ENCODE measurements around the gene DNAJC5. TPM values are rescaled to one million over a fixed set of nuclear protein-coding genes. Genes with fewer than 3 reads are reported as not detected.
A peak's percentile ranks its signal among the peaks of the same experiment; 100 is the strongest.

Gene DNAJC5
- total RNA-seq, 1 experiment from 2014 or later = 92.0 TPM

DNA sequence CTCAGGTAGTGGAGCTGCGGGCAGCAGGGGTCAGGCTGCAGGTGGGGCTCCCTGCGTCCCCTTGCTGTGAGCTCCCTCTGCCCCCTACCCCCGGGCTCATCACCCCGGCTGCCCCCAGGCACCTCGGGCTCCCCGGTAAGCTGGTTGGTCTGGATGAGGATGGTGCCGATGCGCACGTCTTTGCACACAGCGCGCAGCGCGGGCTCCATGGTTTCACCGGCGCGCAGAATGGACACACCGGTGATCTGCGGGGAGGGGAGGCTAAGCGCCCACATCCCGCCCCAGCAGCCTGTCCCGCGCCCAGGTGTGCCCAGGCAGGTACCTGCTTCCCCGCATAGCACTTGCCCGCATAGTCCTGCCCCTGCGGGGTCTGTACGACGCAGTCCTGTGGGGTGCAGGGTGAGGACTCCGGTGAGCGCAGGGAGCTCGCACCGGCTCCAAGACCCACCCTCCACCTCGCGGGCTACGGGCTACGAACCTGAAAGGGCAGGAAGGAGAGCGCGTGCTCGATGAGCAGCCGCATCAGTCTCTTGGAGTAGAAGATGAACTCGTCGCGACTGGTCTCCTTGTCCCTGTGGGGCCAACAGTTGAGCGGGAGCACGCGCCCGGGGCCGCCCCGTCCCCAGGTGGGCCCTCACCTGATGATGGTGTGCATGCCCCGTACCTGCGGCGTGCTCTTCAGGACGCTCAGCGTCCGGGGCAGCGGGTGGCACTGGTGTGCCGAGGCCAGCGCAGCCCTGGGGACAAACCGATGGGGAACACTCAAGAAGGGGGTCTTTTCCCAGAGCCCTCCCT, 45.7 kb downstream of the DNAJC5 start:
- no peak for DNase-seq
- Histone ChIP-seq H3K27me3 (no peaks in the 10 kb centered on the region), H3K9me3 (no peaks in the 10 kb centered on the region), H3K36me3 (peaks cover 70% of the 10 kb centered on the region), H3K4me3 (no peak overlapping the region)

DNA sequence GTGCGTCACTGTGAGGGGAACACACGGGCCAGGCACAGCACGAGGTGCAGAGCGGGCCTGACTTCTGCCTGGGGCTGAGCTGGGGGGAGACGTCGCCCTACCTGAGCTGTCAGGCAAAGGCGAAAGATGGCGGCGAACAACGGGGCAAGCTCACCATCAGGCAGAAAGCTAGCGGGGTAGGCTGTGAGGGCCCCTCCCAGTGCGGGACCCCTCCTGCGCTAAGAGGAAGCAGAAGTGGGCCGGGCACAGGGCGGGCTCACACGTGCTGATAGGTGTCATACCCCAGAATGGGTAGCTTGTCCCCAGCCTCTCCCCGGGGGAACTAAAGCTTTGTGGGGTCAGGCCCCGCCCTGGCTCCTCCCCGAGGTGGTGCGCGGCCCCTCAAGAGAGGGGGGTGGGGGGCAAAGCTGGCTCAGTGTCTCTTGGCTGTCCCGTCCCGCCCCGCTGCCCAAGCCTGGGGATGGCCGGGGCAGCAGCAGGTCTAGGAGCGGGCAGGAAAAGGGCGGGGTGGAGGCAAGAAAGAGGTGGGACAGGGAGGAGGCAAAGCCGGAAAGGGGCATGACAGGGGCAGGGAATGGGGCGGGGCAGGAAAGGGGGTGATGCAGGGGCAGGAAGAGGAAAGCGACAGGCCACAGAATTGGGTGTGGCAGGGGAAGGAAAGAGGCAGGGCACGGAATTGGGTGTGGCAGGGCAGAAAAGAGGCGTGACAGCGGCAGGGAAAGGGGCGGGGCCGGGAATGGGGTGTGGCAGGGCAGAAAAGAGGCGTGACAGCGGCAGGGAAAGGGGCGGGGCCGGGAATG, 46.6 kb downstream of the DNAJC5 start:
- Histone ChIP-seq H3K27me3 (no peaks in the 10 kb centered on the region), H3K36me3 (peaks cover 68% of the 10 kb centered on the region), H3K9me3 (no peaks in the 10 kb centered on the region), H3K4me3 (no peak overlapping the region)
- peak; percentile 46 for DNase-seq

DNA sequence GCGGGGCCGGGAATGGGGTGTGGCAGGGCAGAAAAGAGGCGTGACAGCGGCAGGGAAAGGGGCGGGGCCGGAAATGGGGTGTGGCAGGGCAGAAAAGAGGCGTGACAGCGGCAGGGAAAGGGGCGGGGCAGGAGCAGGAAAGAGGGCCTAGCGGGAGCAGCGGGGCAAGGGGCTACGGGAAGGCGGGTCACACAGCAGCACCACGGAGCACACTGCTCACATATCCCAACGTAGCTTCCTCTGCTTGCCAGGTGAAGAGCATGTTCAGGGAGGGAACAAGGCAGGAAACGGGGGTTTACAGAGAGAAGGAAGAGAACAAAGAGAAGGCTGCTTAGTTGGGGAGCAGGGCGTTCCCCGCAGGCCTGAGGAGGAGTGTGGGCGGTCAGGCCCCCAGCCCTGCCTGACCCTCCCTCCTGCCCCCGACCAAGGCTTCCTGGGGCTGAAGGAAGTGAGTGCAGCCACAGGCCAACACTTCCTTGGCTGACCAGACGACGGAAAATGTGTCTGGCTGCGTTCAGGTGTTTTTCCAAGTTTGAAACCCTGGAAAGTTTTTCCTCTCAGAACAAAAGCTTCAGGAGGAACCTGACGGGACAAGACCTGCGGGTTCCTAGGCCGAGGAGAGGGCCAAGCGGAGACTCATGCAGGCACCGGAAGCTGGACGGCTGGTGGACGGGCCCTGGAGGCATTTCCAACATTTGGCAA, 47.5 kb downstream of the DNAJC5 start:
- H3K4me3 ChIP-seq = no peak overlapping the region
- H3K9me3 ChIP-seq = no peaks in the 10 kb centered on the region
- H3K36me3 ChIP-seq = peaks cover 68% of the 10 kb centered on the region
- no peaks in the 10 kb centered on the region for H3K27me3 ChIP-seq
- DNase-seq = no peak

DNA sequence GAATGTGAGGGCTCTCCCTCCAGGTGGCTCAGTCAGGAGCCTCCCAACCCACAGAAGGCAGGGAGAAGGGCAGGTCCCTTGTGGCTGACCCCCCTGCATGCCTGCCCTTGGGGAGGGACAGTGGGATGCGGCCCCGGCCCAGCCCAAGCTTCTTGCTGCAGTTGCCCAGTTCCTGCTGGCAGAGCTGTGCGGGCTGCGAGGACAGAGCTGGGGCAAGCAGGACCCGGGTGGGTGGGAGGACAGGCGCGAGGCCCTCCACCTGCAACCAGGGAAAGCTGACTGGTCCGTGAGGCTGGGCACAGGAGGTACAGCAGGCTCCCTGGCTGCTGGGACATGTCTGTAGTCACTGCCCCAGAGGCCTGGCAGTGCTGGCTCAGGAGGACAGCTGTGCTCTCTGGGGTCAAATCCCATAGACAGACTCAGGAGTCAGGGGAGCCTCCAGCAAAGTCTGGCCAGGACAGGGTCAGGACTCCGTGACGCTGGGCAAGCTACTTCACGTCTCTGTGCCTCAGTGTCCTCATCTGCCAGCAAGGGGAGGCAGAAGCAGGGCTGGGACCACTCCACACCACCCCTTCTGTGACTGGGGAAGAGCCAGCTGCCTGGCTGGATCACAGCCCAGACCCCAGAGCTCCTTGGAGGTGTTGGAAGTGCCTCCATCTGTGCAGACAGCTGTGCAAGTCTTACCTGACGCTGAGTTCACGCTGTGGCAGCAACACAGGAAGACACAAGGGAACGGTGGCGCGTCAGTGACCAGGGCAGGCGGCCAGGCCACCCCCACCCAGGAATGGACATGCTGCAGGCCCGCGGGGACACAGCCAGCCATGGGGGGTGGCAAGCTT, 48.3 kb downstream of the DNAJC5 start:
- DNase-seq = no peak
- Histone ChIP-seq H3K27me3 (no peaks in the 10 kb centered on the region), H3K36me3 (peaks cover 74% of the 10 kb centered on the region), H3K9me3 (peaks cover 2% of the 10 kb centered on the region; the same call in 1 of the 2 replicates), H3K4me3 (no peak overlapping the region)

DNA sequence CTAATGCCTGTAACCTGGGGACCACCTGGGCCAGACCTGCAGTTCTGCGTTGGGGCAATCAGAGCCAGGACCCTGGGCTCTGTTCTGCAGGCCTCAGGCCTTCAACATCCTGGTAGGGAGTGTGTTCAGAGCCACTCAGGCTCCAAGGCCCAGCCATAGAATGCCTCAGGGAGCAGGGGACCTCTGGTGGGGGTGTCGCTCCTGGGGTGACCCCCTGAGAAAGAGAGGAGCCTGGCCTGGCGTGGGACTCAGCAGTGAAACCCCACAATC, 48.8 kb downstream of the DNAJC5 start:
- no peak overlapping the region for H3K4me3 ChIP-seq
- H3K27me3 ChIP-seq = no peaks in the 10 kb centered on the region
- H3K9me3 ChIP-seq = peaks cover 3% of the 10 kb centered on the region; the same call in 1 of the 2 replicates
- H3K36me3 ChIP-seq = peaks cover 71% of the 10 kb centered on the region
- DNase-seq = no peak

DNA sequence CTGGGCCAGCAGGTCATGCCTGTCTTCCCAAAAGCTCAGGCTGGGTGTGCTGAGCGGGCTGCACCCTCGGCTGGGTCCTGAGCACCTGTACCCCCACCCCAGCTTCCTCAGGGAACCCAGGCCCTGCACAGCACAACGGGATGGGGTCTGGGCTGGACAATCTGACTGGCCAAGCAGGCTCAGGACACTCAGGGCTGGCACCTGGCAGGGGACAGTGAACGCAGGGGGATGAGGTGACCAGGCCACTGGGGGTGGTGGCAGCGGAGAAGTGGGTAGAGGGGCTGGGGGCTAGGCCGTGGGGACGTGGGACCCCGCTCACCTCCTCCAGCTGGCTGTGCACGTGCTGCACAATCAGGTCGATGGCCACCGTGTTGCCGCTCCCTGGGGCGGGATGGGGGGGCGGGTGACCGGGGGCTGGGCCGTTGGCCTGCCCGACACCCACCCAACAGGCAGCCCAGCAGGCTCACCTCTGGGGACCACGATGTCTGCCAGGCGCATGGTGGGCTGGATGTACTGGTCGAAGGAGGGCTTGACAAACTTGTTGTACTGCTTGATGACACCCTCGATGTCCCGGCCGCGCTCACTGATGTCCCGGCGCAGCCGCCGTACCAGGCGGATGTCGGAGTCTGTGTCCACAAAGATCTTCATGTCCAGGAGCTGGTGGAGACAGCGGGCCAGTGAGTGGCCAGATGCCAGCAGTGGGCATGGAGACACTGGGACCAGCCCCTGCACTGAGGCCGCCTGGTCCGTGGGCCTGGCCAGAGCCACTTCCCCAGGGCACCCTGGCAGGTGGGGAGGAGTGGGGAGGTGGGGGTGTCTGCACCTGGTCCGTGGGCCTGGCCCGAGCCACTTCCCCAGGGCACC, 49.4 kb downstream of the DNAJC5 start:
- DNase-seq = no peak
- H3K36me3 ChIP-seq = peaks cover 72% of the 10 kb centered on the region
- no peak overlapping the region for H3K4me3 ChIP-seq
- H3K27me3 ChIP-seq = no peaks in the 10 kb centered on the region
- peaks cover 3% of the 10 kb centered on the region; the same call in 1 of the 2 replicates for H3K9me3 ChIP-seq

DNA sequence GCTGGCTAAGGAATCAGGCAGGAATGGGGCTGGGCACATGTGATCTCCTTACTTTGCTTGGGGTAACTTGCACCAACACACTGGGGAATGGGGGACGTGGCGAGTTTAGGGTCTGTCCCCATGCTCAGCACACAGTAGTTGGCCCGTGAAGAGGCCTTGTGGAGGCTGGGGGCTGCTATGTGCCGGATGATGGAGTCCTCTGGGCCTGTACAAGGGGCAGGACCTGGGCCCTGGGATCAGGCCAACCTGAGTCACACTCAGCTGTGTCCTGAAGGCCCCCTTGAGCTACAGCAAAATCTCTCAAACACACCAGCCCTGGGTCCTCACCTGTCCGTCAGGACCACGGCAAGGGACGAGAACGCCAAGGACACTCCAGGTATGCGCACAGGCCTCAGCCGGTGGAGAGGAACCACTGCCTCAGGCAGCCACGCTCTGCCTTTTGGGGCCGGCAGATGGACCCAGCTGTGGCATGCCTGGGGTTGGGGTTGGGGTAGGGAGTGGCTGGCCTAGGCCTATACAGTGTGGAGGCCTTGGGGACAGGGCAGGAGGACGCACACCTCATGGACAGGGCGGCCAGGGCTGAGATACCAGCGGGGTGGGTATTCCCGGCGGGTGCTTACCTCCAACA, 50.2 kb downstream of the DNAJC5 start:
- Histone ChIP-seq H3K9me3 (peaks cover 3% of the 10 kb centered on the region; the same call in 1 of the 2 replicates), H3K27me3 (no peaks in the 10 kb centered on the region), H3K36me3 (peaks cover 67% of the 10 kb centered on the region), H3K4me3 (no peak overlapping the region)
- no peak for DNase-seq

DNA sequence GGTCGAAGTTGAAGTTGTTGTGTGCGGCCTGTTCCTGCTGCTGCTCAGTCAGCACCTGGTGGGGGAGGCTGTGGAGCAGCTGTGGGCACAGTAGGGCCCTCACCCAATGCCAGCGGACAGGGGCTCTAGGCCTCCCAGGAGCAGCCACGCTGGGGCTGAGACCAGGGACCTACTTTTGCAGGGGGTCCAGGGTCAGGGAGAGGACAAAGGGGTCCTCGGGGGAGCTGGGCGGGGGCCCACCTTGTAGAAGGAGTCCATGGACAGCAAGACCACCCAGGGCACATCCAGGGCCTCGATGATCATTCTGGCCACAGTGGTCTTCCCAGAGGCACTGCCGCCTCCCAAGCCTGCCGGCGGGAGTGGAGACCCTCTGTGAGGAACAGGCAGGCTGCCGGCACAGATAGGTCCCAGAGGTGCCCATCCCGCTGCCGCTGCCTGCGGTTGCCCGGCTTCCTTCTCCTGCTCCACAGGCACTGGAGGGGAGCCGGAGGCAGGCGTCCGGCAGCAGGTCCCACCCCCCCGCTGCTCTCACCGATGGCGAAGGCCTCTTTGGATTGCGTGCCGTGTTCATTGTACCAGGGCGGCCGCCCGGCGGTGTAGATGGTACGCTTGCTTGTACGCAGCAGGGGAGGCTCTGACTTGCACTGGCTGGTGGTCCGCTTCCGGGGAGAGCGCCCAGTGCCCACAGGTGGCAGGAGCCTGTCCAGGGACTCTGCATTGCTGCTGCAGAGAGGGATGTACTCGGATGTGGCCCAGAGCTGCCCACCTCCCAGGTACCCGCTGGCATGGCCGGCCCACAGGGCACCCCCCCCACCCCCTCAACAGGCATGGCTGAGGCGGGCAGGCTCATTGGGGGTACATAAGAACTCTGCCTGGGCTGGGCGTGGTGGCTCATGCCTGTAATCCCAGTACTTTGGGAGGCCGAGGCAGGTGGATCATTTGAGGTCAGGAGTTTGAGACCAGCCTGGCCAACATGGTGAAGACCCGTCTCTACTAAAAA, 51.3 kb downstream of the DNAJC5 start:
- H3K36me3 ChIP-seq = peaks cover 60% of the 10 kb centered on the region
- no peak for DNase-seq
- peaks cover 3% of the 10 kb centered on the region; the same call in 1 of the 2 replicates for H3K9me3 ChIP-seq
- H3K27me3 ChIP-seq = no peaks in the 10 kb centered on the region
- no peak overlapping the region for H3K4me3 ChIP-seq

DNA sequence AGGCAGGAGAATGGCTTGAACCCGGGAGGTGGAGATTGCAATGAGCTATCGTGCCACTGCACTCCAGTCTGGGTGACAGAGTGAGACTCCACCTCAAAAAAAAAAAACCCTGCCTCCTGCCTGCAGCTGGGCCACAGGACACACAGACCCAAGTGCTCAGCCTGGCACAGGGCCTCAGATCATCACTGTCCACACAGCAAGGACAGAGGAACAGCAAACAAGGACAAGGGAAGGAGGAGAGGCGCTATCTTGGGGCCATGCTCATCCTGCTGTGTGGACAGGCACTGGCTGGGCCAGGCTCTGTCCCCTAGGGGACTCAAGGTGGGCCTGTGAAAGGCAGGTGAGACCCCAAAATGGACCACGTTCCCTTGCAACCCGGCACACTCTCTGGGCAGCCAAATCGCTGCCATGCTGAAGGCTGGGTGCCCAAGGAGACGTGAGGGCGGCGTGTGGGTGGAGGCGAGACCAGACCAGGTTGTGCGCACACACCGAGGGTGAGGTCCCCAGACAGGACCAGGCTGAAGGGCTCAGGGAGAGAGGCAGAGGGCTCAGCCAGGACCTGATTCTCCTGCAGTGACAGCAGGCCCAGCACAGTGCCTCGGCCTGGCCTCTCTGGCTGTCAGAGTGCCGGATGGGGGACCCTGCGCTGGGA, 52.2 kb downstream of the DNAJC5 start:
- Histone ChIP-seq H3K4me3 (no peak overlapping the region), H3K27me3 (no peaks in the 10 kb centered on the region), H3K36me3 (peaks cover 58% of the 10 kb centered on the region), H3K9me3 (peaks cover 3% of the 10 kb centered on the region; the same call in 1 of the 2 replicates)
- no peak for DNase-seq

DNA sequence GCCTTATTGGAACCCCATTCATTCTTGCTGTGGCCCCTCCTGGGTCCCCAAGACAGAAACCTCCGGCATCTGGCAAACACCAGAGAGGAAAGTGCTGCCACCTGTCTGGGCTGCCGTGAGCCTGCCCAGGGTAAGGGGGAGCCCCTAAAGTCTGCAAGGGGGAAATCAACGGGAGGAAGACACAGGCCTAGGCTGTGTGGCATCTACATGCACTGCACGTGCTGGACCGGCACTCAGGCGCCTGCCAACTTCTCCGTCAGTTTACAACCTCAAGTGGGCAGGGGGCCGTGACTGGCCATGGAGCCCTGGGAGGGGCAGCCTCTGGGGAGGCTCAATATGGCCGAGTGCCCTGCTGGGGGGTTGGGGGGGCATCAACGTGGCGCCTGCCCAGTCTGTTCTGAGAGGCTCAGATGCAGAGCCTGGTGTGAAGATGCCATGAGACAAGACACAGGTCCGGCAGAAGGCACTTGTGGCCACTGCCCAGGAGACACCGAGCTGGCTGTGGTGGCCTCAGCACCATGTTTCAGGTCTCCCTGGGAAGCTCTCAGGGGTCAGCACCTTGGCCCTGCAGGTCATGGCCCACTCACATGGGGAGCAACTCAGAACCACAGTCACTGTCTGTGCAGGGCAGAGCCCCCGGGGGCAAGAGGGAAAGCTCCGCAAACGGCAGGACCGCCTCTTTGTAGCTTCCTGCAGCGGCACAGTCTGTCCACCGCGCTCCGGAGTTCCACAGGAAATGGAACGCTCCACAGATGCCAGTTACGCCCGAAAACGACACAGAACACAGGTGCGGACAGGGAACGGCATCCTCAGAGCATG, 52.9 kb downstream of the DNAJC5 start:
- H3K36me3 ChIP-seq = peaks cover 60% of the 10 kb centered on the region
- H3K9me3 ChIP-seq = peaks cover 3% of the 10 kb centered on the region; the same call in 1 of the 2 replicates
- no peaks in the 10 kb centered on the region for H3K27me3 ChIP-seq

DNA sequence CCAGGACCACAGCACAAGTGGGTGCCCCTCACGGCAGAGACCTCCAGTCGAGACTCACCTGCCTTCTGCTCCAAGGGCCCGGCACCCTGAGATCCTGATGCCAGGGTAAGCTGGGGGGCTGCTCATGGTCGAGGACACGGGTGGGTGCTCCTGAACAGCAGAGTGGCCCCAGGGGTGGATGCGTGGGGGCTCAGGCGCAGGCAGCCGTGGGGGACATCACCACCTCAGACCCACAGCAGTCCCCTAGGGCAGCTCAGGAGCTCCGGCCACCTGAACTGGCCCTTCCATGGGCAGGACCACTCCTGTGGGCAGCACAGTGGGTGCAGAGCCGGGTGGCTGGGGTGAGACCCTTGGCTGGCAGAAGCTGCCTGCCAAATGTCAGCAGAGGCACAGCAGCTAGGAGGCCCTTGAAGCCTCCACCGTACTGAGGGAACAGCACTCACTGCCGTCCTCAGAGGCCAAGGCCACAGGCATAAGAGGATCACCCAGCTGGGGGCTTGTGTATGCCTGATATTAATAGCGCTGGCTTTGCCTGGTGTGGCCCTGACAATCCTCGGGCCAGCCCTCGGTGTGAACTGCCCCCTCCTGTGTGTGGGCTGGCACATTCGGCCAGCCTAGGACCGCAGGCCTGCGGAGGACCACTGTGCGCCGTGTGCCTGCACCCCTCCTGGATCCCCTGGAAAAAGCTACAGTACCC, 55.9 kb downstream of the DNAJC5 start:
- no peaks in the 10 kb centered on the region for H3K27me3 ChIP-seq
- peaks cover 46% of the 10 kb centered on the region for H3K36me3 ChIP-seq

More for the DNA sequence above, 52.9 kb downstream of the DNAJC5 start:
- H3K4me3 ChIP-seq = no peak overlapping the region
- no peak for DNase-seq

DNA sequence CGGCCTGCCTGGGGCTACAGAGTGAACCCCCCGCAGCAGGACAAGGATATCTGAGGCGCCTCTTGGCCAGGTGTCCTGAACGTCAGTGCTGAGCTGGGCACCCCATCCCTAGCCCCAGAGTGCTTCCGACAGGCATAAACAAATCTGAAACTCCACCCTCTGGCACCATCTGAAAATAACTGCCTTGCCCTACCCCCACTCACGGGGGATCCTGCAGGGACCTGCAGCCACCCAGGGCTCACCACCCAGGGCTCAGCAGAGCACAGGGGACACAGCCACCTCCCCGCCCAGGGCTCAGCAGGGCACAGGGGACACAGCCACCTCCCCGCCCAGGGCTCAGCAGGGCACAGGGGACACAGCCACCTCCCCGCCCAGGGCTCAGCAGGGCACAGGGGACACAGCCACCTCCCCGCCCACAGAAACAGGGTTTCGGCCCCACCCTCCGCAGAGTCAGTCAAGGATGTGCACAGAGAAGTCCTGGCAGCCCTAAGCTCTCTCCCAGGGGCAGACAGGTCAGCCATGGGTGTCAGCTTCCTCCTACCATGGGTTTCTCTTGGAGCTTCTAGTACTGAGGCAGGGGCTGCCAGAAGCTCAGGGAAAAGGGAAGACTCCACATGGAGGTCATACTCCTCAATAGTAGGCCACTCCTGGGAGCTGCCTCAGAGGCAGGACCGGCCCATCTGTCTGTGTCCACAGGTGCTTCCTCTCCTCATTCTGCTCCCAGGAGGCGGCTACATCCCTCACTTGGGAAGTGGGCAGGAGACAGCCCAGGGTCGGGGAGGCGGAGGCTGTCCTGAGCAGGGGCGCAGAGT, 56.7 kb downstream of the DNAJC5 start:
- Histone ChIP-seq H3K4me3 (no peak overlapping the region), H3K27me3 (no peaks in the 10 kb centered on the region), H3K9me3 (peaks cover 3% of the 10 kb centered on the region; the same call in 1 of the 2 replicates), H3K36me3 (peaks cover 45% of the 10 kb centered on the region)
- DNase-seq = no peak

More for the DNA sequence above, 55.9 kb downstream of the DNAJC5 start:
- Histone ChIP-seq H3K4me3 (no peak overlapping the region), H3K9me3 (peaks cover 3% of the 10 kb centered on the region; the same call in 1 of the 2 replicates)
- no peak for DNase-seq

Measured in MG63 (cell line).